ENCODE data around the gene ZMIZ1.

Gene ZMIZ1

DNA sequence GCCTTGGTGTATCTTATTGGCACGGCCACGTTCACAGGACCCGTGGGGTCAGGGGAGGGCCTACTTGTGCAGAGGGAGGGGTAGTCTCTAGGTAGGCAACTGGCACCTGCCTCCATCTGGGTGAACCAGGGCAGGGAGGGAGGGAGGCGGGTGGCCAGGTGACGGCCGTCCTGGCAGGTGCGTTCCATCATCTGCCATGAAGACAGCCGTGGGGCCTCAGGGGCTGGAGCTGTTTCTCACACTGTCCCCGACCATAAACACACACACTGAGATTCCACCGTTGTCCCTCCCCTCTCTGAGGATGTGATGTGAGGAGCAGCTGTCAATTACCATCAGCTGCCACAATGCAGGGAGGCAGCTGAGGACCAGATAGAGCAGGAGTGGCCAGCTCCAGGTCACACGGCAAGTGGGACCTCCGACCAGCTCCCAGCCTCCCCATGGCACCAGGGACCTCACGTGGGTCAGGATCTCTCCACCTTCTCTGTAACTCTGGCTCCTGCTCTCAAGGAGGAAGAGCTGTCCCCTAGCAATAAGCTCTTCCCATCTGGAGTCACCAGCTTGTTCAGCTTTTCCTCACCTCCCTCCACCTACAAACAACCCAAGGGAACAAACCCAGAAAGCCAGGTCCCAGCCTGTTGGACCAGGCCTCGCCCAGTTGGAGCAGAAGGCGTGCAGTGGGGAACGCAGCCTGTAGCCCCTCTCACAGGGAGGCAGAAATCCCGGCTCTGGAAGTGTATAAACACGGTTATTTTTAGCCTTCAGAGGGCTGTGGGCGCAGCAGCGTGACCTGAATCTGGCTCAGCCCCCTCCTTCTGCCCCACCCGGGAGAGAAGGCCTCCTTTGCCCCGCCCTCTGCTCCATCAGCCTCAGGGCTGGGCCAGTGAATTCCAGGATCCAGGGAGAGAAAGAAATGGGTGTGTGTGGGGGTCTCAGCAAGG is 33.1 kb downstream of the ZMIZ1 start:
- no peak for DNase-seq

DNA sequence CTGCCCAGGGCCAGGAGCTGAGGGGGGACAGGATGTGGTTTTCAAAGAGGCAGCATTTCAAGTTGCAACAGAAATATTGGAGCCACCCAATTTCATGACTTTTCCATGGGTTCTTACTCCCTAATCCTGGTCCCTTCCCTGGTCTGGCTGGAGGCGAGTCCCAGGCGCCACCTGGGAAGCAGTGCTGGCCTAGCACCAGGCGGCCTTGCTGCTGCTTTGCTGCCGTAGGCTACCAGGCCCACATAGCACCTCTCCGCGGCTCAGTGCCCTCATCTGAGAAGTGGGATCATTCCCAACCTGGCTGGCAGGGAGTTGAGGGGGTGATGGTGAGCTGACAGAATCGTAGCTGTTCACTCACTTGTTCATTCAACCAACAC is 33.7 kb downstream of the ZMIZ1 start:
- no peak for DNase-seq

DNA sequence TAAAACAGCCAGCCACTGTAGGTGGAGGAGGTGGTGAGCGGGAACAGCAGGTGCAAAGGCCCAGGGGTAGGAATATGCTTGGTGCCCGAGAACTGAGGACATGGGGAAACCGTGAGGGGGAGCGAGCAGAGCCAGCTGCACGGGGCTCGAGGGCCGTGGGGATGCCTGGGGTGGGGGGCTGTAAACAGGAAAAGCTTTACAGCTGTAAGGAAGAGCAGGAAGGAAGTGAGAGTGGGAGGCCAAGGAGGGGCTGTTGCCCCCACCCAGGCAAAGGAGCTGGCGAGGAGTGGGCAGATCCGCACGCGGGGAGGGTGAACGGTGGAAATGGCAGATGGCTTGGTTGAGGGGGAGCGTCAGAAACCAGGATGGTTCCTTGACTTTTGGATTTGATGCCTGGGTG is 34.4 kb downstream of the ZMIZ1 start:
- DNase-seq: no peak

DNA sequence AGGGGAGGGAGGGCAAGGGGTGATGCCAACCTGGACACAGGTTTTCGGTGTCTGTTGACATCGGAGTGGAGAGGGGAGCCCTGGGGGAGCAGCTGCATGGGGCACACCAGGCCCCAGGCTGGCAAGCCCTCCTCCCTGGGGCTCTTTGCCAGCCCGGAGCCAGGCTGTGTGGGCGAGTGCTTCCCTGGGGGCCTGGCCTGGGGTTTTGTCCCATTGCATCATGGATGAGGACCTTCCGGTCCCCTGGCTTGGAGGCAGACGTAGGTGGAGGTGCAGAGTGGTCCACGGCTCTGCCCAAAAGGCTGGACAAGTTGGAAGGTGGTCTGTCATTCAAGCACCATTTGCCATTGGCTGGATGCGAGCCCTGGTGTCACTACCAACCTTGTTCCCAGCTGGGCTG is 34.8 kb downstream of the ZMIZ1 start:
- no peak for DNase-seq

DNA sequence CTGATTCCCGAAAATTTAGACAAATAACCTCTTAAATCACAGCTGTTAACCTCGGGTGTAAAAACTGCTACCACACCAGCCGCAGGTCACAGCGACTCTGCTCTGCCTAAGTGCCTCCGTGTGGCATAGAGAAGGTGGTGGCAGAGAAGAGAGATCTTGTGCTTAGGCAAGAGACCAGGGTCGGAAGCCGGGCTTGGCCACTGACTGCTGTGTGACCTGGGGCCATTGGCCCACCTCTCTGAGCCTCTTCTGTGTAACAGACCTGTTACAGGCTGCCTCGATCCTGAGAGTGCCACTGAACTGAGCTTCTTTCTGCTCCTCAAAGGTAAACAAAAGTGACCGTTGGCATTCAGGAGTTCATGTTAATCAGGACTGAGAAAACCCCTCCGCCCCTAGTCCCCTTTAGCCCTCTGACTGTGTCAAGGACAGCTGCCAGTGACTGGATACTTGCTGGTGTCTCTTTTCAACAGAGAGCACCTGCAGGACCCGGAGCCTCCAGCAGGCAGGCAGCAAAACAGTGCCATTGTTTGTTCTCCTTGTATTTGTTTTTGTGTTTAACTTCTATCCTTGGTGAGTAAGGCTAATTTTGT is 36.5 kb downstream of the ZMIZ1 start:
- DNase-seq: no peak

DNA sequence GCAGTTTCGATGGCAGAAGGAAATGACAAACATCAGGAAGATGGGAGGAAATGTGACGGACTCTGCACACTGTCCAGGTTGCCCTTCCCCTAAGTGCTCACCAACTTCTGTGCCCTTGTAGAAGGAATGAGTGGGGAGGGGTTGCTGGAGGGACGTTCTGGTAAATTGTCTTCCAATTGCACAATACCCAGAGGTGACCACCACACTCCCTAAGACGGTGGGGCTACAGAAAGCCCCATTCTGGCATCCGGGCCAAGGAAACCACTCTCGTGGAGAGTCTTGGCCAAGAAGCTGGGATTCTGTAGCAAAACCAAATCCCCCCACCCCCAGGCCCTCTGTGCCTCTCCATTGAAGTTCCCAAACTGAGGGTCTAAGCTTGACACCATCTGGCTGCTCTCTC is 37.1 kb downstream of the ZMIZ1 start:
- DNase-seq: no peak

DNA sequence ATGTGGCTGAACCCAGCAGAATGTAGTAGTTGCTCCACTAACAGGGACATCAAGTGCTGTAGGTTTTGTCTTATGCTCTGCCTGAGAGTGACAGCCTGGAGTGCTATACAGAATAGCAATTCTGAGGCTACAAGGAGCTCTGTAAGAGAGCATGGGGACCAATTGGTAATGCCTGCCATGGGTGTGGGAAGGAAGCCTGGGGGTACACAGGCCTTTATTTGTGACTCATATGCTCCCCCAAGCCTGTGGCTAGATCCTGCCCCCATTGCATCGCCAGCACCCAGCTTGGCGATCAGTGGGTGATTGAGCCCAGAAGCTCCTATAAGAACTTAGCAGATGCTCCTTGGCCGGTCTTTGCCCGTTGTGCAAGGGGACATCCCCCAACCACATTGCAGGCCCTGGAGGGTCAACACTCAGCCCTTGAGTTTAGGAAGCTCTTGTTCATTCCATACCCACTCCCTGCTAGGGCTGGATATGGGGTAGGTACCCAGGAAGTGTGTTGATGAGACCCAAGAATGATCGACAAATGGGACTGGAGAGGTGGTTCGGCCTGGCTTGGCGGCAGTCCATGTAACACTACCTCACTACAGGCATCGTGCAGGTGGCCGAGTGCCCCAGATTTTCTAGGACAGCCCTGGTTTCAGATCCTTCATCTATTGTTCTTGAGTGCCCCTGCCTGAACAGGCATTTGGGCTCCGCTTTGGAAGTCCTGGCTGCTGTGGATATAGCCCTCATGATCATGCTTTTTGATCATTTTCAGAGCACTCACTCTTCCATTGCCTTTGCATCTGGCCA is 37.7 kb downstream of the ZMIZ1 start:
- no peak for DNase-seq

DNA sequence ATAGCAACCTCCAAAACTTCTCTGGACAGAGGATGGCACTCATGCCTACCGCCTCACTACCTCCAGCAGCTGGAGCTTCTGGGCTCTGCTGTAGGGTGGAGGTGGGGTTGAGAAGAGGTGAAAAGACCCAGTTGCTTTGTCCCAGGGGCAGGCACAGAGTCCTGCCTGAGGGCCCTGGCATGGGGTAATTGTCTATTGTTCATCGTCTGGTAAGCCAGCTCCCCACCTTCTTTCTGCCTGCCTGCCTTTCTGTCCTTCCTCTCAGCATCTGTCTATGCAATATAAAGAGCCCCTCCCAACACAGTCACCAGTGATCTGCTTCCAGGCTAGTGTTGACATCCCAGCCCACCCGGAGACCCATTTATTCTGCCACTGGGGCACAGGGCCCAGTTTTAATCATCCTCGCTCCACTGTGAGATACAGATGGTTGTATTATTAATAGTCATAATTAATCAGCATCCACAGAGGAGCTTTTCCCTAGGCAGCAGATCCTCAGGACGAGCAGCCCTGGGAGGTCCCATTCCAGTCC is 39.0 kb downstream of the ZMIZ1 start:
- no peak for DNase-seq

DNA sequence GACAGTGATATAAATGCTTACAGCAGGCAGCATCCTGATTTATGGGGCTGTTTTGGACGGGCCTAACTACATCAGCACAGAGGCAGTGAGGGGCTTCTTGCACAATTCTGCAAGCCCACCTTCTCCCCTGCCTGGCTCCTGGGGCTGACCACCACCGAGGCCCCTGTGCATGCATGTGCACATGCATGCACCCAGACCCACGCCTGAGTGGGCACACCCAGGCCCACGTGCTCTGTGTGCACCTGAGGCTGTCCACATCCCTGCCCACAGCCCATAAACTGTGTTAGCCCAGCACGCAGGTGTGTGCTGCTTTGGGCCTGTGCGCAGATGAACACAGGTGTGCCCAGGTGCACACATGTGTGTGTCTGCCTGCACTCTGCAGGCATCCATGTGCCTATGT is 40.0 kb downstream of the ZMIZ1 start:
- no peak for DNase-seq

DNA sequence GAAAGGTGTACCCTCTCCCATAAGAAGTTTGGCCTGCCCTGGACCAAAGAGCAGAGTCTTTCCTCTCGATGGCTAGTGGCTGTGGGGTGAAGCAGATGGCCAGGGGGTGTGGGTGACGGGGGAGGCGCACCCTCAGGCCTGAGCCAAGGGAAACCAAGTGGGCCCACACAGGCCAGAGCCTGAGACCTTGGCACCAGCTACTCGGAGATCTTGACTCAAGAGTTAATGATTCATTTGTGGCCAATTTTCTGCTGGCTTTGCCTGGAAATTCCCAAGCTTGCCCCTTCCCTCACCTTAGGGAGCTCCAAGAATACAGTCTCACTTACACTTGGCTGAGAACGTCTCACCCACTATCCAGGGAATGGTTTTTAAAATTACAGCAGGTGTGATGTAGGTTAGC is 42.7 kb downstream of the ZMIZ1 start:
- no peak for DNase-seq

DNA sequence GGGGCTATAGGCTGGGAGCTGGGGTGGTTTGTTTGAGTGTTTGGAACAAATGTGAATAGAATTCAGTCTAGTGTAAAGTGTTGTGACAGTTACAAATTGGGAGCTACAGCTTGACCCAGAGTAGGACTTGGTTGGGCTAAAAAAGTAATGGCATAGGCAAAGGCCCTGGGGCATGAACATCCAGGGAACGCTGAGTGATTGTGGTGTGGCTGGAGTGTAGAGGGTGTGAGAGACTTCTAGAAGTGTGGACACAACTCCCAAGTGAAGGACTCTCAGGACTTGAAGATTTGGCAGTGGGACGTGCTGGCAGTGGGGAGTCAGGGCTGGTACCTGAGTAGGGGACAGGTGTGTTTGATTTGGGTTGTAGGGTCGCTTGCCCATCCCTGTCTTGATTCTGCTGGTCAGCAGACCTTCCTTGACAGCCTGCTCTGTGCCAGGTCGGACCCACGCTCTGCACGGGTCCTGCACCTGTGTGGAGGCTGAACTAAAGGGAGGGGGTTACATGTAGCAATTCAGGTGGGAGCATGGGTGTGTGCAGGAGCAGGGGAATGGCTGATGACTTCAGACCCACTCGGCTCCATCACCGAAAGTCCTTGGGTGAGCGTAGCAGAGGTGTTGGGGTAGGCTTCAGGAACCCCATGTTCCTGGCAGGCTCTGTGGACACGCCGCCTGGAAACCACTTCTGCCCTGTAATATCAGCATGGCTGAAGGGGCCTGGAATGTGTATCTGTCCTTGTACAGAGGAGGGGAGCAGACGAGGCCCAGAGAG is 43.3 kb downstream of the ZMIZ1 start:
- no peak for DNase-seq

DNA sequence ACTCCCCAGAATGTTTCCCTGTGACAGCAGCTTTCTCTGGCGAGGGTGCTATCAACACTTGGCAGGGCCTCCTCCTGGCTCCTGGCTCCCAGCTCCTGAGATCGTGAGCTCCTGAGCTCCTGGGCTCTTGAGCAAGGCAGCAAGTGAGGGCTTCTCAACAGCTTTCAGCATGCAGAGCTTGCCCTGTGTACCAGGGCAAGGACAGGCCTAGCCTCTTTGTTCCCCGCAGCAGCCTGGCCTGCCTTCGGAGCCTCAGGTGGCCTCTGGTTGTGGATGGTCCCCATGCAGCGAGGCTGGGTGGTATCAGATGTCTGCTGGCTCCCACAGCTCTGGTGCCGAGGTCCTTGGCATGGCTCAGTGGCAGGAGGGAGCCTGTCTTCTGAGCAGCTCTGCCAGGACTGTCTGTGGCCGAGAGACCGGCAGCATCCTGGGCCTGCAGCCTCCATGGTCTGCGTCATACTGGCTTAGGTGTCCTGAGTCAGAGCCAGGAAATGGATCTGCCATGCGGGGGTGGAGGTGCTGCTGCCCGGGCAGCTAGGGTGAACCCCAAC is 44.2 kb downstream of the ZMIZ1 start:
- DNase-seq: no peak

DNA sequence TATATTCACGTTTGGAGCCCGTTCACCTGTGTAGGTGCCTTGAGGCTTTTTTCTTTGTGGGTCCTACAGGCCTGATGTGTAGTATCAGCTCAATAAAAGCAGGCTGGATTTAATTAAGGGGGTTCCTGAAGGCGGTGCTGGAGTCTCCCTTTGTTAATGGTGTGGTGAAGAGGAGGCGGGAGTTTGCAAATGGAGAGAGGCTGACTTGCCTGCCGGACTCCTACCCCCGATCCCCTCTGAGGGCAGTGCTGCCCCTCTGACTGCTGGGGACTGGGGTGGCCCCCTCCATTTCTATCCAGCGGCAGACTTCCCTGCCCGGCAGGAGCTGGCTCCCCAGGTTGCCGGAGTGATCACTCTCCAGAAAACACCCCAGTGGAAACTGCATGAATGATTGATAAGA is 45.1 kb downstream of the ZMIZ1 start:
- DNase-seq: no peak

DNA sequence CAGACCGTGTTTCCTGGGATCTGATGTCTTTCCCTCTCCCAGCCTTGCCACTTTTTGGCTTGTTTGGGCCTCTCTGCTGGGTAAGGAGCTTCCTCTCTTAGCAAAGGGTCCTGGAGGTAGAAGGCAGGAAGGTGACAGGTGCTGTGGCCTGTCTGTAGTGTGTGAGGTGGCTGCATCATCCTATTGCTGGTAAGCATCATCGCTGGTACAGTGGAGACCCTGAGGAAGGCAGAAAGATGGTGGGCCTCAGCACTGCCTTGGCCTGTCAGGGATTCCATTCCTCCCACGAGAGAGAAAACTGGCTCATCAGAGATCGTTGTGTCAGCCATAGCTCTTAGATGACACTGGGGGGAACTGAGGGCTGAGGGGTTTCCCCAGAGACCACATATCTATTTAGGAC is 46.5 kb downstream of the ZMIZ1 start:
- DNase-seq: no peak

DNA sequence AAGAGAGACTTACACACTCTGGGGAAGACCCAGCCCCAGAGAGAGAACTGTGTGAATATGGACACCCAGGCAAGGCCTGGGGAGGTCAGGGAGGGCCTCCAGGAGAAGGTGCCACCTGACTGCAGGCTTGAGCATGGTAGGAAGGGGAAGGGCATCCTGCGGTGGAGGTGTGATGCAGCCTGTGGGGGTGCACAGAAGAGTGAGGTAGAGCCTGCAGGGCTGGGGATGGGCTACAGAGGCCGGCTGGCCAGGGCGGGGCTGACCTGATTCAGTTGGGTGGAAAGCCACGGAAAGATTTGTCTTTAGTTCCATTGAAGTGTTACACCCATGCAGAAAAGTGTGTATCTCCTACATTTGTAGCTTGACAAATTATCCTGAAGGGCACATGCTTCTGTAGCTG is 47.6 kb downstream of the ZMIZ1 start:
- DNase-seq: no peak

DNA sequence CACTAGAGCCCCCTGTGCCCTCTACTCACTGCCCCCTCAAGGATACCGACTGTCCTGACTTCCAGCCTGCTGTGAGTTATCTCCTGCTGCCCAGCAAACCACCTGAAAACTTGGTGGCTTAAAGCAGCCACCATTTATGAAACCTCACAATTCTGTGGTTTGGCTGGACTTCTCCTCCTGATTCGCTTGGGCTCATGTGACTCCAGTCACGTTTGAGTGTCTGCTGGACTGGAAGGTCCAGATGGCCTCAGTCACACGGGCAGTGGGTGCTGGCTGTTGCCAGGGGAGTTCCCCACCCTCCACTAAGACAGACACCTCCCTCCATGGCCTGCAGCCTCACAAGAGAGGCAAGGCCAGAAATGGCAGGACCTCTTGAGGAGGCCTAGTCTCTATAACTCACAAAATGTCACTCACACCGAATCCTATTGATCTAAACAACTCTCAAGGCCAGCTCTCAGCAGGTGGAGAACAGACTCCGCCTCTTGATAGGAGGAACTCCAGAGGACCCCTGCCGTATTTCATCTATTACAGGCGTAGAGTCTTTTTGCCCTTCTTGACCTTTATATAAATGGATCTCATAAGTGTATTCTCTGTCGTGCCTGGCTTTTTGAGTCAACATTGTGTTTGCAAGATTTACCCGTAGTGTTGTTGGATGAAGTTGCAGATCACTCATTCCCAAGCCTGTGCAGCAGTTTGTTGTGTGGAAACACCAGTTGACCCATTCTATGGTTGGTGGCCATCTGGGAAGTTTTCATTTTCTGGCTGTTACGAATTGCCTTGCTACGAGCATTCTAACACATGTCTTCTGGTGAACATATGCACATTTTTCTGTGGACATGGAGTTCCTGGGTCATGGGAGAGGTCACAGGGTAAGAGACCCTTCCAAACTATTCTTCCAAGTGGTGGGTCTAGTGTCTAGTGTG is 48.3 kb downstream of the ZMIZ1 start:
- no peak for DNase-seq

DNA sequence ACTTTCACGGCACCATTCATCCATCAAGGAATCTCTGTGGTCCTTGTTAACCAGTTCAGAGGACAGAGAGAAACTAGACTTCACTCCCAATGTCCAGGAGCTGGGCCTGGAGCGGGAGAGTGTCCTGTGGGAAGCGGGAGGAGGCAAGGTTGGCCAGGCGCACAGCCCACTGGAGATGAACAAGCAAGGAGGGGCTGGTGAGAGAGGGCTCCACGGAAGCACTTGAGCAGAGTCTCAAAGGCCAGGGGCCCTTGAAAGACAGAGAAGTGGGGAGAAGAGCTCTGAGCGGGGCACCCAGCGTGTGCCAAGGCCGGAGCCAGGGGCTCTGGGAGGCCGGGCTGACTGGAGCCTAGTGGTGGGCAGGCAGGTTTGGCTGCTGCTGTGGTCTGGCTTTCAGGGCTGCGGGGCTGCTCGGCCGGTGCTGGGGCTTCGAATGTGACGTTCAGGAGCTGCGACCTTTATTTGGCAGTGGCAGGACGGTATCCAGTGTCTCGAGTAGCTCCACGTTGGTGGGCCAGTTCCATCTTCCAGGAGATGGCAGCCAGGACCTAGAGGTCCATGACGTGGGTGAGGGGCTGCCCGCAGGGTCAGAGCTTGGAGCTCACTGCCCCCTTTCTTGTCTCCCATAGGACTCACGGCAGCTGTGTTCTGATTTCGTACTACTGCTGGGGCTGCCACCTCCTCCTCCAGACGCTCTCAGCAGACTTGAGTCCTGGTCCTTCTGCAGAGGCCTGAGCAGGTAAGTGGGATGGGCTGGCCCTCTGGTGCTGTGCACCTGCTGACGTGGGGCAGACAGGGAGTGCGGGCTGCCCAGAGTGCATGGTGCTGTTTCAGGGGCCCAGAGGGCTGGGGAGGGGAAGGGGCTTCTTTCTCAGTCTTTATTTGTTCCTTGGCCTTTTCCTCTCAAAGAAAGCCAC is 49.8 kb downstream of the ZMIZ1 start:
- no peak for DNase-seq

DNA sequence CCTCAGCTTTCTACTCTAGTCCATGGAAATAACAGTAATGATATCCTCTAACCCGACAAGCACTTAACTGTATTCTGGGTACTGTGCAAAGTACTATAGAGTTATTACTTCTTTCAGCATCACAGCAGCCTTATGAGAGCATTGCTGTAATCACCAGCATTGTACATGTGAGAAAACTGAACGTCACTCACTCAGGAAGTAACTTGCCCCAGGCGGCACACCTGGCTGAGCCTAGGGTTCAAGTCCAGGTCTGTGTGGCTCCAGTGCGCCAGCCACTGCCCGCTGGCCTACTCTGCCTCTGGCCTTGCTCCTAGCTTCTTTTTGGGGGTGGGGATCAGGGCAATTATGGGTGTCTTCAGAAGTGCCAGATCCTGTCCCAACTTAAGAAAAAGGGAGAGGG is 50.5 kb downstream of the ZMIZ1 start:
- DNase-seq: no peak

DNA sequence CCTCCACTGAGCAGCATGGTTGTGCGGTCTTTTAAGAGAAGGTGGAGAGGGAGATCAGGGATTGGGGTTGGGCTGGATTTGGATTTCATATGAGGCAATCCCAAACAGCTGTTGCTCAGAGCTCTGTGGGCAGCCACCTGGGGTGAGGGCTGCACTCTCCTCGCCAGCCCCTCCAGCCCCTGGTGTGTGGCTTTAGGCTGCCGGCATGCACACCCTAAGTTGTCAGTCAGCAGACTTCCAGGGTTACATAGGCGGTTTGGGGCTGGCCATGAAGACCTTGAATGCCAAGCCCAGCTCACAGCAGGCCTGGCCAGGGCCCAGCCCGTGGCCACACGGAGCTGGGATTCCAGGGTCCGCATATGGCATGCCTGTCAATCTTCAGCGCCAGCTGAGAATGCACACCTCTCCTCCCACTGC is 54.8 kb downstream of the ZMIZ1 start:
- no peak for DNase-seq

DNA sequence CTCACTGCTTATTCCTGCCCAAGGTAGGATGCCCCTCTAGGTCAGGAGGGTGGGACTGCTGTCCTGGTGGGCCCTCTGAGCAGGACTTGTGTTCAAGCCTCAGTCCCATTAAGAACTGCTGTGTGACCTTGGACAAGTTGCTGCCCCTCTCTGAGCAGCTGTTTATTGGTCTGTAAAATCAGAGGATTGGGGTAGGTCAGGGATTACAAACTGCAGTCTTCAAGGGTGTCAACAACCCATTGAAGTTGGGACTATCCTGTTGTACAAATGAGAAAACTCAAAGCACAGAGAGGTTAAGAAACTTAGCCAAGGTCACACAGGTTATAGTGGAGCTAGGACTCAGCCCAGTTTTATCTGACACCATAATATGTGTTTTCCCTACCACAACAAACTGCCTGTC is 55.3 kb downstream of the ZMIZ1 start:
- no peak for DNase-seq
